GM21381 (cell line): ENCODE measurements around the gene TCF7.

Experiments
- ATAC-seq: cut with Tn5 transposase; IDR thresholded peaks from one replicate; pipeline ENCODE4 v1.9.1; 2021; ENCODE audit warnings: mild to moderate bottlenecking, moderate library complexity; ENCODE audit not compliant: unreplicated experiment

The TCF7 gene

DNA sequence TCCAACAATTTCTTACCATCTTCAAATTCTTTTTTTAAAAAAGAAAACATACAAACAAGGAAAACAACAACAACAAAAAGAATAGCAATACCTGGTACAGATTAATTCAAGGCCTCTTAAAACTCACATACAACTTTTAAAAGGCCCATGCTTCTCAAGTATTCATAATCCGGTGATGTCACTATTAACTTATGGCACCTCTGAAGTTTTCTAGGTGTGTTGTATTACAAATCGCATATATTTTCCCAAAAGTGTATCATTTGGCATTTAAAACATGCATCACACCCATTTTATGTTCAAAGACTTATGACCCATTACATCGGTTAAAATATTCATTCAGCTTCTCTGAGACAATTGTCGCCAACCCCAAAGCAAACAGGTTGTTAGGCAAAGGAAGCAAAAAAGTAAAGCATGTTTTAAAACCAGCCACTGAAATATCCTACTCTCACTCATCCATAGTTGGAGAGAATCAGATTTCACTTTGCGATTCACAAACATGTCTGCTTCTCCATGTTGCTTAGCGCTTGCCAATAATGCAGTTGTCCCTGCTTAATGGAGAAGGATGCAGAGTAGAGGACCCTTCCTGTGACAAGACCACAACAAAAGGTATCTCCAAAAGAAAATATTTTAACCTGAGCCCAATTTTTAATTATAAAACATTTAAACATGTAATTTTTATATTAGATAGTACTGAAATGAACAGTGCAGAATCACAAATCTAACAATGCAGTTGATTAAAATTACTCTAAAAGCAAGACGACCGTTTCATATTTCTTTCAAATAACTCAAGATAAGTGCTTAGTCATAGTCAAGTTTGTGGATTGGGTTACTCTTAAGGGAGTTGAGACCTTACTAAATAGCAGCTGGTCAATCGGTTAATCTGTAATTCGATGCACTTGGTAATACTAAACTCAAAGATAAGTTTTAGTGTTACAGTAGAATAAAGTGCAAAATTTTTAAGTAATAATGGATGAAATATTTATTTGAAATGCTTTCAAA lies 60.7 kb downstream of the TCF7 start:
- no peak for ATAC-seq

DNA sequence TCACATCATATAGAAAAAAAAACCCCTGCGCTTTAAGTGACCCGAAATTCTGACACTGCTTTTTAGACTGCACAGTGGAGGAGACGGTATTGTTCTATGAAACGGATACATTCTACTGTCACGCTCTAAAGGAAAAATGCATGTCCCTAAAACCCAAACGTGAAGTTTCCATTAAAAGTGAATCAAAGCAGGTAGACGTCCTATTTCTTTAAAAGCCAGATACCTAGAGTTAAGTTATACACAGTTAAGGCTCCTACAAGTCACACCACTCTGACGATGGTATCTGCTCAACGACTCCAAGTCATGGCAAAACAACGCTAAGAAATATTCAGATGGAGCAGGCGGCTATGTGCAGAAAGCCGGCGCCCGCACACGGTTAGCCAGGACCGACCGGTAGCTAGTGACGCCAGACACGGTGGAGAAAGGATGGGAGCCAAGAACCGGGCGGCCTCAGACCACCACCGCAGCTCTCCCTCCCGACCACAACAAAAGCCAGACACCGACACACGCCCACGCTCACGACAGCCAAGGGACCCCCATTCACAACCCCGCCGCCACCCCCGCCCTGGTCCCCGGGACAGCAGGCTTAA lies 61.5 kb downstream of the TCF7 start:
- ATAC-seq = peak; percentile 25

GRCh38 chr5:134176511-134177368 lies 62.3 kb downstream of the TCF7 start, which contains the start of gene SKP1:
TSS of gene SKP1 (minus strand) at chr5:134176950. CDS start at chr5:134174022, 2,928 bp downstream.
- ATAC-seq = peak; percentile 75

GRCh38 chr5:134177369-134178095 lies 63.1 kb downstream of the TCF7 start:
- peak; percentile 2 for ATAC-seq

GRCh38 chr5:134178096-134178419 lies 63.6 kb downstream of the TCF7 start:
- ATAC-seq = no peak

GRCh38 chr5:134183481-134183880 lies 69.0 kb downstream of the TCF7 start:
- no peak for ATAC-seq

DNA sequence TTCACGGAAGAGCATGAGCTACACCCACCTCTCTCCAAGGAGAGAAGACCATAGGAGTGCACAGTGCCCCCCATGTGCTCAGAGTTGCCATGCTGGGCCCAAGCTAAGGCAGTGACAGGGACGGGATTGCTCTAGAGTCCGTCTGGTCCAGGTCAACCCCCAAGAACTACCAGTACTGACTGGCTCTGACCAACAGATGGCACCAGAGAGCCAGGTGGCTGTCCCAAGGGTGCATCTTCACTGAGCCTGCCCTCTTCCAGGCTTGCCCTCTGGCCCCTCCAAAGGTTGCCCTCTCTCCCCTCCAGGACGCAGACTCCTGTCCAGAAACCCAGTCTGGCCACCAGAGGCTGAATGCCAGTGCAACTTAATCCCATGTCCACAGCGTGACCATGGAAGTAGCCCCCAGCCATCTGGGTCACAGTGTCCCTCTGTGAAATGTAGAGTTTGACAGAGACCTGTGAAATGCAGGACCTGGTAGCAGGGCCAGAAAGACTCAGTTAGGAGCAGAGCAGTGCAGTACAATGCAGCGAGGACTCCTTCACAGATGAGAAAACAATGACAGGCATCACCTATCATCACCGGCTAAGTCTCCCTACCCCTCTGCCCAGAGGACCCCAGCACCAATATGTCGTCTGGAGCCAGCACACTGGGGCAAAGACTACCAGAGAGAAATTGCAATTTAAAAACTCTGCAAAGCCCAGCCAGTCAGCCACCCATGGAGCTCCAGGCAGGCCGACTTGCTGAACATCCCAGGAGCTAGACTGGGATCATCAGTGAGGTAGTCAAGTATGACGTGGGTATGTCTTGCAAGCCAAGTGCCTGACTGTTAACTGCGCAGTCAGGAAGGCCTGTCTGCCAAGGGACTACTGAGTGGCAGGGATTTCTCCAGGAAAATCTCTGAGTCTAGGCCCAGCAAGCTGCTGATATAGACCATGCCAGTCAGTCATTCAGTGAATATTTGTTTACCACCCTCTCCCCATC lies 70.0 kb downstream of the TCF7 start:
- ATAC-seq = peak; percentile 78

GRCh38 chr5:134188092-134188491 lies 73.6 kb downstream of the TCF7 start:
- no peak for ATAC-seq

DNA sequence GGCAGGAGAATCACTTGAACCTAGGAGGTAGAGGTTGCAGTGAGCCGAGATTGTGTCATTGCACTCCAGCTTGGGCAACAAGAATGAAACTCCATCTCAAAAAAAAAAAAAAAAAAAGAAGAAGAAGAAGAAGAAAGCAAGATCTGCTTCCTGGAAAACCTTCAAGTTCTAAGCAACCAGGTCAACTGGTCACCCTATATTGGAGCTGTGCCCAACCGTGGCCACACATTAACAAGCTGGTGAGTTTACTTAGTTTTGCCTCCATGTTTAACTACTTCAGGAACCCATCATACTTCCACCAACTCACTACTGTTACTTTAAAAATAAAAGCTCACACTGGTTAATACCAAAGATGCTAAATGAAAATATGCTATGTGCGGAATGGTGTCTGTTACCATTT lies 74.5 kb downstream of the TCF7 start:
- ATAC-seq = no peak

- no peak for ATAC-seq
These were observed 81.2 kb downstream of the TCF7 start for GRCh38 chr5:134195666-134196065.
